NCI-H1105 treated with DMSO at 0.1 percent for 48 hours (cell line): Measurements from ENCODE around the gene ASB16.
"Not testable (repeated sequence)": the region's sequence is repeated elsewhere in the genome, so short reads cannot be mapped to it uniquely, and the experiment has no call there.

ENCODE experiments used
- DNase-seq: peaks from one replicate; lab custom pipeline; 2025; lab: John Stamatoyannopoulos, UW

Gene ASB16

GRCh38 chr17:44149066-44149465 is 21.4 kb upstream of the ASB16 start:
- DNase-seq, result not testable (repeated sequence)

- no peak for DNase-seq
Observed at GRCh38 chr17:44149750-44150329, 20.7 kb upstream of the ASB16 start.

GRCh38 chr17:44152875-44153274 is 17.6 kb upstream of the ASB16 start:
- DNase-seq, result no peak

- DNase-seq, result no peak
Observed at GRCh38 chr17:44155488-44155887, 15.0 kb upstream of the ASB16 start.

DNA sequence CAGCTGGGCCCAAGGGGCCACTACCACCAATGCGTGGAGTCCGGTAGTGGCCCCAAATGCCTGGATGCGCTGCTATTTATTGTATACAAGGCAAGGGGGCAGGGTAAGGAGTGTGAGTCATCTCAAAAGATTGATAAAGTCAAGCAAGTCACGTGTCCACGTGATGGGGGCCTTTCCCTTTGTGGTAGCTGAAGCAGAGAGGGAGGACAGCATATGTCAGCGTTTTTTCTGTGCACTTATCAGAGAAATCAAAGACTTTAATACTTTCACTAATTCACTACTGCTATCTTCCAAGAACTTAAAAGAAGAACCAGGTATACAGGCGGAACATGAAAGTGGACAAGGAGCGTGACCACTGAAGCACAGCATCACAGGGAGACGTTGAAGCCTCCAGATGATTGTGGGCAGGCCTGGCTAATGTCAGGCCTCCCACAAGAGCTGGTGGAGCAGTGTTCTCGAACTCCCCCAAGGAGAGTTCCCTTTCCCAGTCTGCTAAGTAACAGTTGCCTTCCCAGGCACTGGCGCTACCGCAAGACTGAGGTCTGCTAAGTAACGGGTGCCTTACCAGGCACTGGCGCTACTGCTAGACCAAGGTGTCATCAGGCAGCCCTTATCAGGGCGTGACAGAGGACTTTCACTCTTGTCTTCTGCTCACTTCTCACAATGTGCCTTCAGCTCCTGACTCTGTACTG is 10.8 kb upstream of the ASB16 start:
- DNase-seq, result no peak

GRCh38 chr17:44164476-44164875 is 6.0 kb upstream of the ASB16 start:
- no peak for DNase-seq

GRCh38 chr17:44167181-44167861 is 3.2 kb upstream of the ASB16 start:
- DNase-seq, result no peak

- no peak for DNase-seq
Observed at GRCh38 chr17:44170135-44170498, 387 bp upstream of the ASB16 start.

- no peak for DNase-seq
Observed at GRCh38 chr17:44171931-44172455, 1.5 kb downstream of the ASB16 start.

- no peak for DNase-seq
Observed at GRCh38 chr17:44174427-44174826, 3.9 kb downstream of the ASB16 start.

DNA sequence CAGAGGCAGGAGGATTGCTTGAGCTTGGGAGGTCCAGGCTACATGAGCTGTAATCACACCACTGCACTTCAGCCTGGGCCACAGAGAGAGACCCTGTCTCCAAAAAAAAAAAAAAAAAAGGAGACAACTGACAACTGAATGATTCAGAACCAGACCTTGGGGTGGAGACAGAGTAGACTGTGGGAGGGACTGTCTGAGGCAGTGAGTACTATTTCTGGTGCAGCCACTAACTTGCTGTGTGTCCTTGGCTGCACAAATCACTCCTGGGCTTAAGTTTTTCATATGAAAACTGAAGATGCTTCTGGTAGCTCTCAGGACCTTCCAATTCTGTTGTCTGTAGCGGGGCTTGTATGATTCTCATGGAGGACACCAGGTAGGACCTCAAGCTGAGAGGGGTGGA is 5.8 kb downstream of the ASB16 start:
- no peak for DNase-seq

DNA sequence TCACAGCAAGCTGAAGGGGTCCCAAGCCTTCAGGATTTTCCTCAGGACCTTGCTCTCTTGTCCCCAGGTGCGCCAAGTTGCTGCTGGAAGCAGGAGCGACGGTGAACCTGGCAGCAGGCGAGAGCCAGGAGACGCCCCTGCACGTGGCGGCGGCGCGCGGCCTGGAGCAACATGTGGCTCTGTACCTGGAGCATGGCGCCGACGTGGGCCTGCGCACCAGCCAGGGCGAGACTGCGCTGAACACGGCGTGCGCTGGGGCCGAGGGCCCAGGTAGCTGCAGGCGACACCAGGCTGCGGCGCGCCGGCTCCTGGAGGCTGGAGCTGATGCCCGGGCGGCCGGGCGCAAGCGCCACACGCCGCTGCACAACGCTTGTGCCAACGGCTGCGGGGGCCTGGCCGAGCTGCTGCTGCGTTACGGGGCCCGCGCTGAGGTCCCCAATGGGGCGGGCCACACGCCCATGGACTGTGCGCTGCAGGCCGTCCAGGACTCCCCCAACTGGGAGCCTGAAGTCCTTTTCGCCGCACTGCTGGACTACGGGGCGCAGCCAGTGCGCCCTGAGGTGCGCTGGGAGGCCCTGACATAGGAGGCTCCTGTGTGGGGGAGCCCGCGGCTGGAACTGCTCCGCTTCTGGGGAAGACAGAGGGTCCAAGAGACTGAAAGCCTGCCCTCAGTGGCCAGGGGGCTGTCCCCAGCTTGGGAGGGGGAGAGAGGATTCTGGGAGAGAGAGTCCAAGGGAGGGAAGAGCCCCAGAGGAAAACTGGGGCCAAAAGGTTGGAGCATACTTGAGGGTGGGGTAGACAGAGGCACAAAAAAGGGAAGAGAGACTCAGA is 6.4 kb downstream of the ASB16 start:
- no peak for DNase-seq

GRCh38 chr17:44177640-44178039 is 7.1 kb downstream of the ASB16 start:
- DNase-seq, result no peak

DNA sequence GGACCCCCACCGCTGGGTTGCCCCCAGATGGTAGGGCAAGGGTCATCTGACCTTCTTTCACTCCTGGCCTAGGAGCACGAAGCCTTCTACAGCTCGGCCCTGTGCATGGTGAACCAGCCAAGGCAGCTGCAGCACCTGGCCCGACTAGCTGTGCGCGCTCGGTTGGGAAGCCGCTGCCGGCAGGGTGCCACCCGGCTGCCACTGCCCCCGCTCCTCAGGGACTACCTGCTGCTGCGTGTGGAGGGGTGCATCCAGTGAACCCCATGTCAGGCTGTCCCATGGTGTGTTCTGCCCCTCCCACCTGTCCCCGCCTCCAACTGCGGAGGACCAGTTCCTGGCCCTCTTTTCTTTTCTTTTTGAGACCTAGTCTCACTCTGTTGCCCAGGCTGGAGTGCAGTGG is 7.6 kb downstream of the ASB16 start:
- no peak for DNase-seq

DNA sequence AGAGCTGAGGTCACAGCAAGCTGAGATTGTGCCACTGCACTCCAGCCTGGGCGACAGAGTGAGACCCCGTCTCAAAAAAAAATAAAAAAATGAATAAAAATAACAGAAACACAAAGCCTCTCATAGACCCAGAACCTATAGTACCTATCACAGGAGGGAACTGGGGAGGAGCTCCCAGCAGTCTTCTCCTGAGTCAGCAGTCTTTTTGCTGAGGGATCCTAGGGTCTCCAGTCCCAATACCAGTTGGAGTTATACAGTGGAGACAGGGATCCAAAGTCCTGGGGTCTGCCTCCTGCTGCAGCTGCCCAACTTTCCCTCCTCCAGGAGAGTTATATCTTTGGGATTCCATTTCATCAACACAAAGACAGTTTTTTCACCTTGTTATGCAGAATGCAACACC is 12.5 kb downstream of the ASB16 start:
- no peak for DNase-seq

DNA sequence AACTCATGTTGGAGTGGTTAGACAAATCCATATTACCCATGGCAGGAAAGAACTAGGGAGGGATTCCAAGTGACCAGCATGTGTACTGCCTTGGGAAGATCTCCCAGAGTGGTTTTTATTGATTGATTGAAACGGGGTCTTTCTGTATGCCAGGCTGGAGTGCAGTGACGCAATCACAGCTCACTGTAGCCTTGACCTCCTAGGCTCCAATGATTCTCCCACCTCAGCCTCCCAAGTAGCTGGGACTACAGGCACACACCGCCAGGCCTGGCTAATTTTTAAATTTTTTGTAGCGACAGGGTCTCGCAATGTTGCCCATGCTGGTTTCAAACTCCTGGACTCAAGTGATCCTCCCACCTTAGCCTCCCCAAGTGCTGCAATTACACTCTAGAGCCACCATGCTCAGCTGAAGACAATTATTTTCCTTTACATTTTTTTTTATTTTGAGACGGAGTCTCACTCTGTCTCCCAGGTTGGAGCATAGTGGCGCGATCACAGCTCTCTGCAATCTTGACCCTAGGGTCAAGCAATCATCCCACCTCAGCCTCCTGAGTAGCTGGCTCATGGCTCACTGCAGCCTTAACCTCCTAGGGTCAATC is 13.8 kb downstream of the ASB16 start:
- no peak for DNase-seq

- DNase-seq, result peak; percentile 98
Observed at GRCh38 chr17:44186307-44187130, 16.0 kb downstream of the ASB16 start, which contains the start of gene TMUB2. TSS of gene TMUB2 (plus strand) at chr17:44186972. CDS start at chr17:44187709, 737 bp downstream.

GRCh38 chr17:44187131-44187899 is 16.8 kb downstream of the ASB16 start:
- DNase-seq, result peak; percentile 6

- DNase-seq, result no peak
Observed at GRCh38 chr17:44188576-44189403, 18.3 kb downstream of the ASB16 start.
